IMR-90 (cell line): ENCODE data around the gene TMEM271. TPM values are rescaled to one million over a fixed set of nuclear protein-coding genes. Genes with fewer than 3 reads are reported as not detected.

Source experiments
- ATAC-seq: fragments of 200-7000 bp; cut with Tn5 transposase; 2 replicates; pipeline ENCODE4 v1.9.1; 2020; ENCODE audit warnings: low read depth, mild to moderate bottlenecking, moderate library complexity
- BruUV-seq: library from RNA; stranded (reverse); fragments of 400-500 nt; replicated peaks from 2 replicates; lab custom pipeline; 2021; lab: Mats Ljungman, UMichigan
- CTCF ChIA-PET: fragments of 300-600 bp; formaldehyde crosslinking; extraction: SDS; loops from one replicate; lab custom pipeline; 2021; ENCODE audit warnings: antibody characterized with exemption; lab: Yijun Ruan, JAX
- POLR2A ChIA-PET: fragments of 300-600 bp; sonication (Branson Sonifier 250); formaldehyde crosslinking; loops from one replicate; lab custom pipeline; 2022; ENCODE audit warnings: antibody characterized with exemption; ENCODE audit not compliant: unreplicated experiment; lab: Charles Lee
- DNase-seq: peaks from one replicate; pipeline ENCODE4 v3.0.0; 2013
- H2AFZ ChIP-seq: replicated peaks from 2 replicates; pipeline ENCODE3; 2013; ENCODE audit warnings: low read length, mild to moderate bottlenecking; ENCODE audit not compliant: poor library complexity
- H2AK5ac ChIP-seq: 2 replicates; pipeline ENCODE4 v1.6.1; 2013; ENCODE audit warnings: low read depth, low read length, inconsistent platforms
- H2AK9ac ChIP-seq: replicated peaks from 2 replicates; pipeline ENCODE3; 2013; ENCODE audit warnings: mild to moderate bottlenecking, low read depth, low read length, moderate library complexity; ENCODE audit not compliant: poor library complexity
- H2BK120ac ChIP-seq: 2 replicates; pipeline ENCODE4 v1.6.1; 2013; ENCODE audit warnings: low read depth, low read length, inconsistent platforms
- H2BK15ac ChIP-seq: 3 replicates; pipeline ENCODE4 v1.6.1; 2013; ENCODE audit warnings: low read depth, low read length, inconsistent platforms
- H2BK20ac ChIP-seq: 2 replicates; pipeline ENCODE4 v1.6.1; 2013; ENCODE audit warnings: low read depth, mild to moderate bottlenecking, inconsistent platforms, low read length, moderate library complexity
- H2BK5ac ChIP-seq: 2 replicates; pipeline ENCODE4 v1.6.1; 2013; ENCODE audit warnings: mild to moderate bottlenecking, low read depth, low read length, inconsistent platforms; ENCODE audit not compliant: poor library complexity, severe bottlenecking
- H3K14ac ChIP-seq: replicated peaks from 2 replicates; pipeline ENCODE4 v1.6.1; 2013; ENCODE audit warnings: low read depth, low read length, inconsistent platforms
- H3K18ac ChIP-seq: 2 replicates; pipeline ENCODE4 v1.6.1; 2013; ENCODE audit warnings: low read depth, low read length, control low read depth
- H3K23ac ChIP-seq: 2 replicates; pipeline ENCODE4 v1.6.1; 2013; ENCODE audit warnings: low read depth, low read length, inconsistent platforms
- H3K27ac ChIP-seq: 2 replicates; pipeline ENCODE4 v1.5.1; 2013; ENCODE audit warnings: mild to moderate bottlenecking, control low read depth, low read length; ENCODE audit not compliant: insufficient read depth
- H3K27me3 ChIP-seq: 2 replicates; pipeline ENCODE4 v1.6.1; 2013; ENCODE audit warnings: low read length; ENCODE audit not compliant: control insufficient read depth, insufficient read depth
- H3K36me3 ChIP-seq: 2 replicates; pipeline ENCODE4 v1.6.1; 2013; ENCODE audit warnings: low read length, mixed read lengths; ENCODE audit not compliant: control insufficient read depth, insufficient read depth
- H3K4ac ChIP-seq: 2 replicates; pipeline ENCODE4 v1.6.1; 2013; ENCODE audit warnings: low read depth, low read length, inconsistent platforms
- H3K4me1 ChIP-seq: 2 replicates; pipeline ENCODE4 v1.6.1; 2013; ENCODE audit warnings: low read length, mixed read lengths; ENCODE audit not compliant: control insufficient read depth, insufficient read depth
- H3K4me2 ChIP-seq: 2 replicates; pipeline ENCODE4 v1.6.1; 2013; ENCODE audit warnings: low read depth, mild to moderate bottlenecking, control low read depth, low read length, moderate library complexity
- H3K4me3 ChIP-seq: 2 replicates; pipeline ENCODE4 v1.5.1; 2013; ENCODE audit warnings: low read depth, mild to moderate bottlenecking, control low read depth, low read length, moderate library complexity; ENCODE audit not compliant: insufficient read depth
- H3K56ac ChIP-seq: 2 replicates; pipeline ENCODE4 v1.6.1; 2013; ENCODE audit warnings: low read length, inconsistent platforms; ENCODE audit not compliant: insufficient read depth; ENCODE audit errors: extremely low read depth
- H3K79me1 ChIP-seq, 2 experiments: 2 replicates each; pipeline ENCODE4 v1.6.1; 2013; ENCODE audit warnings: low read length in 2 of 2, inconsistent platforms in 1 of 2, low read depth in 1 of 2
- H3K9ac ChIP-seq: 2 replicates; pipeline ENCODE4 v1.6.1; 2013; ENCODE audit warnings: low read depth, low read length, control low read depth
- H3K9me1 ChIP-seq: 2 replicates; pipeline ENCODE4 v1.6.1; 2013; ENCODE audit warnings: low read length, inconsistent platforms; ENCODE audit not compliant: insufficient read depth
- H3K9me3 ChIP-seq: 2 replicates; pipeline ENCODE4 v1.6.1; 2013; ENCODE audit warnings: low read length; ENCODE audit not compliant: control insufficient read depth, insufficient read depth
- H4K20me1 ChIP-seq: 2 replicates; pipeline ENCODE4 v1.6.1; 2013; ENCODE audit warnings: low read length, inconsistent platforms; ENCODE audit not compliant: insufficient read depth
- H4K5ac ChIP-seq: 2 replicates; pipeline ENCODE4 v1.6.1; 2013; ENCODE audit warnings: mild to moderate bottlenecking, low read depth, low read length, control low read depth
- H4K8ac ChIP-seq, 2 experiments: 2 replicates each; pipeline ENCODE4 v1.6.1; 2013; ENCODE audit warnings: low read depth in 2 of 2, low read length in 2 of 2, control low read depth in 1 of 2, inconsistent platforms in 1 of 2
- H4K91ac ChIP-seq: 2 replicates; pipeline ENCODE4 v1.6.1; 2013; ENCODE audit warnings: low read depth, low read length, inconsistent platforms; ENCODE audit not compliant: insufficient read depth
- BHLHE40 ChIP-seq: fragments of 150-350 bp; IDR thresholded peaks from 2 replicates; pipeline ENCODE4 v1.6.1; 2016; ENCODE audit warnings: mild to moderate bottlenecking, low read depth, low read length
- CEBPB ChIP-seq: IDR thresholded peaks from 2 replicates; pipeline ENCODE4 v1.6.1; 2012; ENCODE audit warnings: low read depth, low read length, improper control_type of control experiment
- CHD1 ChIP-seq: IDR thresholded peaks from 2 replicates; pipeline ENCODE4 v1.6.1; 2012; ENCODE audit warnings: low read depth, low read length, improper control_type of control experiment
- ELK1 ChIP-seq: fragments of 150-350 bp; IDR thresholded peaks from 2 replicates; pipeline ENCODE4 v1.6.1; 2016; ENCODE audit warnings: low read depth, mild to moderate bottlenecking, low read length, moderate library complexity, borderline replicate concordance
- FOS ChIP-seq: fragments of 150-350 bp; IDR thresholded peaks from 2 replicates; pipeline ENCODE4 v1.6.1; 2016; ENCODE audit warnings: low read depth, low read length
- MAFK ChIP-seq: IDR thresholded peaks from 2 replicates; pipeline ENCODE4 v1.6.1; 2012; ENCODE audit warnings: low read depth, low read length, improper control_type of control experiment
- MAZ ChIP-seq: IDR thresholded peaks from 2 replicates; pipeline ENCODE4 v1.6.1; 2012; ENCODE audit warnings: low read depth, mild to moderate bottlenecking, low read length, improper control_type of control experiment, moderate library complexity, borderline replicate concordance
- MXI1 ChIP-seq: IDR thresholded peaks from 2 replicates; pipeline ENCODE4 v1.6.1; 2012; ENCODE audit warnings: low read depth, mild to moderate bottlenecking, low read length, moderate library complexity, borderline replicate concordance
- NFE2L2 ChIP-seq: fragments of 150-350 bp; IDR thresholded peaks from 2 replicates; pipeline ENCODE4 v1.6.1; 2016; ENCODE audit warnings: low read depth, mild to moderate bottlenecking, low read length
- POLR2A ChIP-seq: IDR thresholded peaks from 2 replicates; pipeline ENCODE4 v1.6.1; 2012; ENCODE audit warnings: mild to moderate bottlenecking, low read depth, low read length
- RAD21 ChIP-seq: IDR thresholded peaks from 2 replicates; pipeline ENCODE4 v1.6.1; 2012; ENCODE audit warnings: low read length, improper control_type of control experiment
- RCOR1 ChIP-seq: IDR thresholded peaks from 2 replicates; pipeline ENCODE4 v1.6.1; 2012; ENCODE audit warnings: mild to moderate bottlenecking, low read length, improper control_type of control experiment; ENCODE audit not compliant: insufficient replicate concordance
- RFX5 ChIP-seq: IDR thresholded peaks from 2 replicates; pipeline ENCODE4 v1.8.0; 2012; ENCODE audit warnings: low read depth, mild to moderate bottlenecking, low read length, moderate library complexity
- SMC3 ChIP-seq: fragments of 150-350 bp; IDR thresholded peaks from 2 replicates; pipeline ENCODE4 v1.6.1; 2016; ENCODE audit warnings: low read depth, mild to moderate bottlenecking, antibody characterized with exemption, low read length, moderate library complexity
- WGBS, 2 experiments: methylation state at CpG; one replicate each; pipeline versions ENCODE4 v1.1.5 to v1.1.7; 2013; ENCODE audit warnings: missing lambda C conversion rate in 2 of 2; ENCODE audit not compliant: insufficient read length in 1 of 2; ENCODE audit errors: extremely low coverage in 2 of 2; 5-methylcytosine and 5-hydroxymethylcytosine counted together
- dilution Hi-C: fragments of 300-500 bp; cut with HindIII; formaldehyde crosslinking; loops from one replicate; pipeline ENCODE4 v1.14.3; 2018; ENCODE audit warnings: low sequenced_read_pairs; ENCODE audit not compliant: unreplicated experiment
- in situ Hi-C: fragments of 300-500 bp; cut with MboI; formaldehyde crosslinking; loops from 3 replicates; pipeline ENCODE4 v1.14.3; 2019; ENCODE audit warnings: low sequenced_read_pairs, inconsistent platforms, mixed read lengths
- intact Hi-C: fragments of 100-400 bp; cut with micrococcal nuclease; formaldehyde crosslinking; loops from 2 replicates; pipeline ENCODE4 v1.10.0; 2022
- polyA plus RNA-seq, 3 experiments: library from polyadenylated mRNA; depleted of rRNA; stranded (reverse); fragments of >200 nt; gene quantifications; 2 replicates each; pipeline ENCODE4 v1.2.3, GENCODE V29; 2012; ENCODE audit warnings: low replicate concordance in 1 of 3
- total RNA-seq: library from RNA; depleted of rRNA; stranded (reverse); fragments of >200 nt; gene quantifications from 2 replicates; pipeline ENCODE4 v1.2.3, GENCODE V29; 2012
- TF ChIP-seq, protein P1 (sequence below): conservative IDR thresholded peaks from 2 replicates; pipeline ENCODE4 v1.5.1; 2012; ENCODE audit warnings: mild to moderate bottlenecking, low read depth, low read length, improper control_type of control experiment
- TF ChIP-seq, protein P2 (sequence below): fragments of 150-350 bp; IDR thresholded peaks from 2 replicates; pipeline ENCODE4 v1.6.1; 2017; ENCODE audit warnings: mild to moderate bottlenecking, antibody characterized with exemption, low read length, low read depth

The TMEM271 gene
- total and polyA plus RNA-seq, 2 of the 4 experiments (the other 2 are of a cell fraction): not detected

DNA sequence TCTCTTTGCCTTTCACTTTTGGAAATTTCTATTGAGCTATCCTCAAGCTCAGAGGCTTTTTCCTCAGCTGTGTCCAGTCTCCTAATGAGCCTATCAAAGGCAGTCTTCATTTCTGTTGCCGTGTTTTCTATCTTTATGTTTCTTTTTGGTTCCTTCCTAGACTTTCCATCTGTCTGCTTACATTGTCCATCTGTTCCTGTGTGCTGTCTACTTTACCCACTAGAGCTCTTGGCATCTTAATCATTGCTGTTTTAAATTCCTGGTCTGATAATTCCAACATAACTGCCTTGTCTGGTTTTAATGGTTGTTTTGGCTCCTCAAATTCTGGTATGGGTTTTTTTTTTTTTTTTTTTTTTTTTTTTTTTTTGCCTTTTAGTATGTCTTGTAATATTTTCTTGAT lies 40.0 kb upstream of the TMEM271 start:
- no peaks in the 10 kb centered on the region for H3K9me1 ChIP-seq
- POLR2A ChIA-PET: no interaction called here

More for the DNA sequence above, 40.0 kb upstream of the TMEM271 start:
- Histone ChIP-seq H4K20me1 (no peaks in the 10 kb centered on the region), H3K9me3 (peaks cover 7% of the 10 kb centered on the region), H2BK5ac (no peak overlapping the region), H3K18ac (no peak overlapping the region), H4K91ac (no peak overlapping the region), H2BK20ac (no peak overlapping the region), H4K8ac (no peak overlapping the region), H2AK5ac (no peak overlapping the region), H3K27ac (no peak overlapping the region), H2BK15ac (no peak overlapping the region), H2BK120ac (no peak overlapping the region), H3K23ac (no peak overlapping the region), H3K9ac (no peak overlapping the region), H3K4me1 (no peaks in the 10 kb centered on the region), H3K4ac (no peak overlapping the region), H3K27me3 (0 out of 2 replicates have a peak, but pooled peaks cover 2% of the 10 kb centered on the region), H3K56ac (no peak overlapping the region), H4K5ac (no peak overlapping the region), H3K36me3 (no peaks in the 10 kb centered on the region), H3K4me2 (no peak overlapping the region), H3K79me1 (no peaks in the 10 kb centered on the region), H3K14ac (no peak overlapping the region), H3K4me3 (no peak overlapping the region), H2AFZ (no peak overlapping the region), H2AK9ac (no peak overlapping the region)
- no peak for DNase-seq
- no CpG with 5 or more reads among the region's 1 CpG for WGBS, 2 experiments
- dilution Hi-C loops: no loop called here
- TF ChIP-seq MAFK (no peak), CHD1 (no peak), FOS (no peak), POLR2A (no peak), RCOR1 (no peak), MXI1 (no peak), MAZ (no peak), NFE2L2 (no peak), SMC3 (no peak), ELK1 (no peak), BHLHE40 (no peak), RAD21 (no peak), CEBPB (no peak), RFX5 (no peak)
- TF ChIP-seq, protein P1, sequence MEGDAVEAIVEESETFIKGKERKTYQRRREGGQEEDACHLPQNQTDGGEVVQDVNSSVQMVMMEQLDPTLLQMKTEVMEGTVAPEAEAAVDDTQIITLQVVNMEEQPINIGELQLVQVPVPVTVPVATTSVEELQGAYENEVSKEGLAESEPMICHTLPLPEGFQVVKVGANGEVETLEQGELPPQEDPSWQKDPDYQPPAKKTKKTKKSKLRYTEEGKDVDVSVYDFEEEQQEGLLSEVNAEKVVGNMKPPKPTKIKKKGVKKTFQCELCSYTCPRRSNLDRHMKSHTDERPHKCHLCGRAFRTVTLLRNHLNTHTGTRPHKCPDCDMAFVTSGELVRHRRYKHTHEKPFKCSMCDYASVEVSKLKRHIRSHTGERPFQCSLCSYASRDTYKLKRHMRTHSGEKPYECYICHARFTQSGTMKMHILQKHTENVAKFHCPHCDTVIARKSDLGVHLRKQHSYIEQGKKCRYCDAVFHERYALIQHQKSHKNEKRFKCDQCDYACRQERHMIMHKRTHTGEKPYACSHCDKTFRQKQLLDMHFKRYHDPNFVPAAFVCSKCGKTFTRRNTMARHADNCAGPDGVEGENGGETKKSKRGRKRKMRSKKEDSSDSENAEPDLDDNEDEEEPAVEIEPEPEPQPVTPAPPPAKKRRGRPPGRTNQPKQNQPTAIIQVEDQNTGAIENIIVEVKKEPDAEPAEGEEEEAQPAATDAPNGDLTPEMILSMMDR: no peak
- TF ChIP-seq, protein P2, sequence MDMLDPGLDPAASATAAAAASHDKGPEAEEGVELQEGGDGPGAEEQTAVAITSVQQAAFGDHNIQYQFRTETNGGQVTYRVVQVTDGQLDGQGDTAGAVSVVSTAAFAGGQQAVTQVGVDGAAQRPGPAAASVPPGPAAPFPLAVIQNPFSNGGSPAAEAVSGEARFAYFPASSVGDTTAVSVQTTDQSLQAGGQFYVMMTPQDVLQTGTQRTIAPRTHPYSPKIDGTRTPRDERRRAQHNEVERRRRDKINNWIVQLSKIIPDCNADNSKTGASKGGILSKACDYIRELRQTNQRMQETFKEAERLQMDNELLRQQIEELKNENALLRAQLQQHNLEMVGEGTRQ: no peak
- in situ Hi-C loops: no loop called here
- intact Hi-C loops: no loop called here
- CTCF ChIA-PET: no interaction called here
- BruUV-seq: no TSS peak
- no peak for ATAC-seq
